ENCODE results near the gene NUDT3. TPM values are rescaled to one million over a fixed set of nuclear protein-coding genes. Genes with fewer than 3 reads are reported as not detected.

The NUDT3 gene
- total RNA-seq, 4 donors from 2014 or later, result 9.6 to 27.9 (median 16.9) TPM

DNA sequence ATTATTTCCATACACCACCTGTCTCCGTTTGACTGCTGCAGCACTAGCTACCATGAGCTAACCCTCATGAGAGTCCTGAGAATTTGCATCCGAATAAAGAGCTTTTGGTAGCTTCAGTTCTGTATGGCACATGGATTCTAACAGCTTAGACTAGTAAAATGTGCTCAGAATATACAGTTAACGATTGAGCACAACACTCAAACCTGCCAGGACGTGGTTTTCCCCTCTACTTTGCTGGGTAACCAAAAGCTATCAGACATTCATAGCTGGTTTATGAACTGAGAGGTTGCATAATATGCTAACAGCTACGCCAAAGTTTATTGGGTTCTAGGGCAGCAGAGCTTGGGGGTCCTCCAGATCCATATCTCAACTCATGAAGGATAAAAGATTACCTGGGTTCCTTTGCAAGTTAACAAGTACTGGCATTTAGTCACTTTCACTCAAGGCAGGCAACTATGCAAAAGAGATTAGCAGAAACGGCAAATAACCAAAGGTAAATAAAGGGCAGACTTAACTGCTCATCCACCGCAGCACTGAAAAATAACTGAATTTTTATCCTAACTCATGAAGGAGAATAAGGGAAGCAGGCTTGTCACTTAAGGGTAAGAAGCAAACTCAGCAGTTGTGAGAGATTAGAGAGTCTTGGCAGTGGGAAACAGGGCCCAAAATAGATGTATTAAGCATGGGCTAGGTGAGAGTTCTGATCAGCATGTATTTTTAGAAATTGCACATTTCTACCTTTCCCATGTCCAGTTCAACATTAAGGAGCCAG, 29.4 kb downstream of the NUDT3 start:
- peaks cover 0 to 35% (median 1%) of the 10 kb centered on the region in 4 donors for H3K4me1 ChIP-seq
- TF ChIP-seq POLR2A (IDR thresholded peaks at IDR 0.05) (no peak), POLR2AphosphoS5 (IDR thresholded peaks at IDR 0.05) (no peak), EP300 (IDR thresholded peaks at IDR 0.05; ENCODE audit: low read depth) (no peak)
- TF ChIP-seq, protein P1, sequence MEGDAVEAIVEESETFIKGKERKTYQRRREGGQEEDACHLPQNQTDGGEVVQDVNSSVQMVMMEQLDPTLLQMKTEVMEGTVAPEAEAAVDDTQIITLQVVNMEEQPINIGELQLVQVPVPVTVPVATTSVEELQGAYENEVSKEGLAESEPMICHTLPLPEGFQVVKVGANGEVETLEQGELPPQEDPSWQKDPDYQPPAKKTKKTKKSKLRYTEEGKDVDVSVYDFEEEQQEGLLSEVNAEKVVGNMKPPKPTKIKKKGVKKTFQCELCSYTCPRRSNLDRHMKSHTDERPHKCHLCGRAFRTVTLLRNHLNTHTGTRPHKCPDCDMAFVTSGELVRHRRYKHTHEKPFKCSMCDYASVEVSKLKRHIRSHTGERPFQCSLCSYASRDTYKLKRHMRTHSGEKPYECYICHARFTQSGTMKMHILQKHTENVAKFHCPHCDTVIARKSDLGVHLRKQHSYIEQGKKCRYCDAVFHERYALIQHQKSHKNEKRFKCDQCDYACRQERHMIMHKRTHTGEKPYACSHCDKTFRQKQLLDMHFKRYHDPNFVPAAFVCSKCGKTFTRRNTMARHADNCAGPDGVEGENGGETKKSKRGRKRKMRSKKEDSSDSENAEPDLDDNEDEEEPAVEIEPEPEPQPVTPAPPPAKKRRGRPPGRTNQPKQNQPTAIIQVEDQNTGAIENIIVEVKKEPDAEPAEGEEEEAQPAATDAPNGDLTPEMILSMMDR (IDR thresholded peaks at IDR 0.05), result no peak
- DNase-seq, result no peak
- 50 to 56% methylated on average over 3 to 7 of the region's 7 CpGs for WGBS, 2 donors (ENCODE audit: low coverage in 1 of 2)
- intact Hi-C loops (cut with DNase I; ENCODE audit: low total_unique reads), result no loop called here
- no peak overlapping the region for H3K4me3 ChIP-seq
- in situ Hi-C loops (cut with MboI; ENCODE audit: low pct_ligation_motif_present in 1 of 4, low pct_unique_long_range_greater_than_20kb in 1 of 4, low sequenced_read_pairs in 3 of 4), result no loop called here
- no peaks in the 10 kb centered on the region for H3K36me3 ChIP-seq
- H3K27me3 ChIP-seq, result no peaks in the 10 kb centered on the region
- H3K9me3 ChIP-seq, result no peaks in the 10 kb centered on the region
- no peak overlapping the region for H3K27ac ChIP-seq

DNA sequence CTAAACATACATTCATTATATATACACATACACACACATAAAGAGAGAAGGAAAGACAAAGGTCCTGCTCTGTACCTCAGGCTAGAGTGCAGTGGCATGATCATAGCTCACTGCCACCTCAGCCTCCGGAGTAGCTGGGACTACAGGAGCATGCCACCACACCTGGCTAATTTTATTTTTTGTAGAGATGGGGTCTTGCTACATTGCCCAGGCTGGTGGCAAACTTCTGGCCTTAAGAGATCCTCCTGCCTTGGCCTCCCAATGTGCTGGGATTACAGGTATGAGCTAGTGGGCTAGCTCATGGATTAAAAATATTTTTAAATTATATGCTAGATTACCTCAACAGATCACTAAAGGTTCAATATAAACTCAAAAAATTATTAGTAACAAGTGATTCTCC, 30.3 kb downstream of the NUDT3 start:
- H3K4me1 ChIP-seq, result peaks cover 0 to 35% (median 1%) of the 10 kb centered on the region in 4 donors
- H3K36me3 ChIP-seq, result no peaks in the 10 kb centered on the region
- TF ChIP-seq, protein P1 (IDR thresholded peaks at IDR 0.05), result no peak
- no peak for TF ChIP-seq EP300 (IDR thresholded peaks at IDR 0.05; ENCODE audit: low read depth)
- TF ChIP-seq POLR2AphosphoS5 (IDR thresholded peaks at IDR 0.05), result no peak
- no peak for TF ChIP-seq POLR2A (IDR thresholded peaks at IDR 0.05)
- in situ Hi-C loops (cut with MboI; ENCODE audit: low pct_ligation_motif_present in 1 of 4, low pct_unique_long_range_greater_than_20kb in 1 of 4, low sequenced_read_pairs in 3 of 4), result no loop called here
- intact Hi-C loops (cut with DNase I; ENCODE audit: low total_unique reads), result no loop called here
- no peak overlapping the region for H3K27ac ChIP-seq
- 43 to 93% methylated on average over 1 of the region's 1 CpG for WGBS, 2 donors (ENCODE audit: low coverage in 1 of 2)
- H3K9me3 ChIP-seq, result no peaks in the 10 kb centered on the region
- no peak for DNase-seq
- no peaks in the 10 kb centered on the region for H3K27me3 ChIP-seq
- H3K4me3 ChIP-seq, result no peak overlapping the region

DNA sequence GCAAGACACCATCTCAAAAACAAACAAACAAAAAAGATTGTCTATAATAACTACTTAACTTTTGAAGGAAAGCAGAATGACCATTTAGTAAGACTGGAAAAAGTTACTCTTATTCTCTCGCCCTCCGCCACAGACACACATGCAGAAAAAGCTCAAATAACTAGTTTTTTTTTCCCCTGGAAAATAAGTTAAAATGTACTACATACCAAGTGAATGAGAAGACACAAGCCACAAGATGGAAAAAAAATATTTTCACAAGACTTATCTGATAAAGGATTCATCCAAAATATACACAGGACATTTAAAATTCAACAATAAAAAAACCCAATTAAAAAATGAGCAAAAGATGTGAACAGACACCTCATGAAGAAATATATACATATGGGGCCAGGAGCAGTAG, 31.9 kb downstream of the NUDT3 start:
- in situ Hi-C loops (cut with MboI; ENCODE audit: low pct_ligation_motif_present in 1 of 4, low pct_unique_long_range_greater_than_20kb in 1 of 4, low sequenced_read_pairs in 3 of 4) (no loop called here), intact Hi-C loops (cut with DNase I; ENCODE audit: low total_unique reads) (no loop called here)
- Histone ChIP-seq H3K27ac (no peak overlapping the region), H3K4me3 (no peak overlapping the region), H3K36me3 (no peaks in the 10 kb centered on the region), H3K9me3 (no peaks in the 10 kb centered on the region), H3K27me3 (no peaks in the 10 kb centered on the region), H3K4me1 (peaks cover 0 to 39% (median 1%) of the 10 kb centered on the region in 4 donors)
- TF ChIP-seq POLR2A (IDR thresholded peaks at IDR 0.05), result no peak
- TF ChIP-seq POLR2AphosphoS5 (IDR thresholded peaks at IDR 0.05), result no peak
- TF ChIP-seq, protein P1 (IDR thresholded peaks at IDR 0.05), result no peak
- TF ChIP-seq EP300 (IDR thresholded peaks at IDR 0.05; ENCODE audit: low read depth), result no peak
- WGBS, 2 donors (ENCODE audit: low coverage in 1 of 2), result 80 to 89% methylated on average over 2 of the region's 2 CpGs
- DNase-seq, result no peak

DNA sequence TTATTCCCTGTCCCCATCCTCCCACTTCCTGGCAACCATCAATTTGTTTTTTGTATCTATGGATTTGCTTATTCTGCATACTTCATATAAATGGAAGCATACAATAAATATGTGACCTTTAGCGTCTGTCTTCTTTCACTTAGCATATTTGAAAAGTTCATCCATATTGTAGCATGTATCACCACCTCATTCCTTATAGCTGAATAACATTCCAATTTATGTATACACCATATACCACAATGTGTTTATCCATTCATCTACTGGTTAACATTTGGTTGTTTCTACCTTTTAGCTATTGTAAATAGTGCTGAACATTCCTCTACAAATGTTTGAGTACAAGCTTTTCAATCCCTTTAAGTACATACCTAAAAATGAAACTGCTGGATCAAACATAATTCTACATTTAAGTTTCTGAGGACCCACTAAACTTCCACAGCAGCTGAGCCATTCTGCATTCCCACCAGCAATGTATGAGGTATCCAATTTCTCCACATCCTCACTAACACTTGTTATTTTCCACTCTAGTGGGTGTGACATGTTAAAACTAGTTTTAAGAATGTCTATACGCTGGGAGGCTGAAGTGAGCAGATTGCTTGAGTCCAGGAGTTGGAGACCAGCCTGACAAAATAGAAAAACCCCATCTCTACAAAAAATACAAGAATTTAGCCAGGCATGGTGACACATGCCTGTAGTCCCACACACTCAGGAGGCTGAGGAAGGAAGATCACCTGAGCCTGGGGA, 32.9 kb downstream of the NUDT3 start:
- no peak for TF ChIP-seq POLR2AphosphoS5 (IDR thresholded peaks at IDR 0.05)
- no peak overlapping the region for H3K27ac ChIP-seq
- H3K4me1 ChIP-seq, result peaks cover 0 to 38% (median 1%) of the 10 kb centered on the region in 4 donors
- H3K4me3 ChIP-seq, result no peak overlapping the region
- no peak for DNase-seq
- in situ Hi-C loops (cut with MboI; ENCODE audit: low pct_ligation_motif_present in 1 of 4, low pct_unique_long_range_greater_than_20kb in 1 of 4, low sequenced_read_pairs in 3 of 4), result no loop called here
- no peaks in the 10 kb centered on the region for H3K9me3 ChIP-seq
- no peaks in the 10 kb centered on the region for H3K36me3 ChIP-seq
- no peaks in the 10 kb centered on the region for H3K27me3 ChIP-seq
- intact Hi-C loops (cut with DNase I; ENCODE audit: low total_unique reads), result no loop called here
- 65 to 71% methylated on average over 2 of the region's 2 CpGs for WGBS, 2 donors (ENCODE audit: low coverage in 1 of 2)

Data from transverse colon (tissue), 4 donors.